GM12878 (cell line): ENCODE data around the gene CSTPP1. TPM values are rescaled to one million over a fixed set of nuclear protein-coding genes. Genes with fewer than 3 reads are reported as not detected.

Experiments
- ATAC-seq: fragments of 200-7000 bp; cut with Tn5 transposase; 3 replicates; pipeline ENCODE4 v1.9.1; 2020; ENCODE audit warnings: mild to moderate bottlenecking, moderate library complexity
- BruUV-seq: library from RNA; stranded (reverse); fragments of 400-500 nt; replicated peaks from 2 replicates; lab custom pipeline; 2021; lab: Mats Ljungman, UMichigan
- CTCF ChIA-PET: fragments of 300-600 bp; sonication (Branson Sonifier 250); formaldehyde crosslinking; extraction: SDS; loops from one replicate; lab custom pipeline; 2021; ENCODE audit warnings: inconsistent platforms; lab: Yijun Ruan, JAX
- POLR2A ChIA-PET: fragments of 350-600 bp; formaldehyde crosslinking; extraction: SDS; loops from one replicate; lab custom pipeline; 2021; ENCODE audit warnings: inconsistent platforms; lab: Charles Lee
- RAD21 ChIA-PET: fragments of 300-600 bp; sonication (Branson Sonifier 250); formaldehyde crosslinking; loops from one replicate; lab custom pipeline; 2023; ENCODE audit warnings: antibody characterized with exemption; ENCODE audit not compliant: unreplicated experiment; lab: Charles Lee
- SMC1A ChIA-PET: fragments of 300-600 bp; sonication (Branson Sonifier 250); formaldehyde crosslinking; loops from one replicate; lab custom pipeline; 2023; ENCODE audit not compliant: unreplicated experiment, uncharacterized antibody; lab: Charles Lee
- DNase-seq: peaks from one replicate; pipeline ENCODE4 v3.0.0-alpha.2; 2011; ENCODE audit warnings: low read depth, low spot score
- FAIRE-seq: peaks from 3 replicates; lab custom pipeline; 2011; peaks lifted over from hg19 to GRCh38; lab: Jason Lieb, UNC
- H2AFZ ChIP-seq: 2 replicates; pipeline ENCODE4 v1.6.0; 2011; ENCODE audit warnings: low read depth, low read length, control low read depth; ENCODE audit not compliant: control insufficient read depth
- H3K27ac ChIP-seq: 2 replicates; pipeline ENCODE4 v1.5.1; 2011; ENCODE audit warnings: control low read depth; ENCODE audit not compliant: control insufficient read depth, insufficient read depth
- H3K27me3 ChIP-seq, 2 experiments: replicated peaks in 1 of 2; 2 replicates each; pipeline versions ENCODE4 v1.6.0 to v1.6.1; 2011; ENCODE audit warnings: low read length in 1 of 2; ENCODE audit not compliant: control insufficient read depth in 2 of 2, insufficient read depth in 2 of 2
- H3K36me3 ChIP-seq, 2 experiments: 2 replicates each; pipeline ENCODE4 v1.5.1; 2011; ENCODE audit warnings: low read length in 1 of 2; ENCODE audit not compliant: control insufficient read depth in 2 of 2, insufficient read depth in 2 of 2
- H3K4me1 ChIP-seq: 2 replicates; pipeline ENCODE4 v1.6.1; 2011; ENCODE audit warnings: mild to moderate bottlenecking, low read length, moderate library complexity, mixed read lengths; ENCODE audit not compliant: control insufficient read depth, insufficient read depth
- H3K4me2 ChIP-seq: 2 replicates; pipeline ENCODE4 v1.6.0; 2011; ENCODE audit warnings: control low read depth; ENCODE audit not compliant: control insufficient read depth, insufficient read depth
- H3K4me3 ChIP-seq: fragments of 200-600 bp; sonication (generic); 2 replicates; pipeline ENCODE4 v1.5.1; 2016
- H3K79me2 ChIP-seq: 2 replicates; pipeline ENCODE4 v1.6.0; 2011; ENCODE audit warnings: low read length; ENCODE audit not compliant: control insufficient read depth, insufficient read depth
- H3K9ac ChIP-seq: 2 replicates; pipeline ENCODE4 v1.8.0; 2011; ENCODE audit warnings: low read length, control low read depth, mixed read lengths; ENCODE audit not compliant: control insufficient read depth, insufficient read depth
- H3K9me3 ChIP-seq: replicated peaks from 3 replicates; pipeline ENCODE4 v1.5.1; 2011; ENCODE audit warnings: mild to moderate bottlenecking, low read length; ENCODE audit not compliant: control insufficient read depth, insufficient read depth
- H4K20me1 ChIP-seq: 2 replicates; pipeline ENCODE4 v1.6.0; 2011; ENCODE audit not compliant: control insufficient read depth, insufficient read depth
- JUNB ChIP-seq: IDR thresholded peaks from 2 replicates; pipeline ENCODE4 v1.6.1; 2016; ENCODE audit warnings: antibody characterized with exemption, mild to moderate bottlenecking
- MYC ChIP-seq: IDR thresholded peaks from 2 replicates; pipeline ENCODE4 v1.6.1; 2011; ENCODE audit warnings: mild to moderate bottlenecking, low read length, moderate library complexity, inconsistent platforms; ENCODE audit not compliant: insufficient read depth, insufficient replicate concordance, insufficient read length, severe bottlenecking
- RB1 ChIP-seq: fragments of 450-650 bp; formaldehyde crosslinking; IDR thresholded peaks from 2 replicates; pipeline ENCODE4 v1.6.1; 2017; ENCODE audit warnings: mild to moderate bottlenecking, borderline replicate concordance
- ZBTB33 ChIP-seq: fragments of 450-650 bp; IDR thresholded peaks from 2 replicates; pipeline ENCODE4 v1.6.1; 2017; ENCODE audit warnings: mild to moderate bottlenecking
- ZNF687 ChIP-seq: fragments of 450-650 bp; IDR thresholded peaks from 2 replicates; pipeline ENCODE4 v1.6.1; 2017; ENCODE audit warnings: mild to moderate bottlenecking, moderate library complexity
- ZSCAN29 ChIP-seq: fragments of 450-650 bp; IDR thresholded peaks from 2 replicates; pipeline ENCODE4 v1.6.1; 2017; ENCODE audit warnings: mild to moderate bottlenecking, moderate library complexity
- WGBS: methylation state at CpG from one replicate; pipeline ENCODE4 v1.1.6; 2016; ENCODE audit warnings: low lambda C conversion rate; ENCODE audit not compliant: insufficient replicate concordance, insufficient coverage; ENCODE audit errors: missing lambda C conversion rate; 5-methylcytosine and 5-hydroxymethylcytosine counted together
- in situ Hi-C: fragments of 300-500 bp; cut with MboI; formaldehyde crosslinking; loops from 9 replicates; pipeline ENCODE4 v1.14.3; 2018; ENCODE audit warnings: mixed read lengths
- intact Hi-C: fragments of 100-400 bp; cut with micrococcal nuclease; formaldehyde crosslinking; loops from one replicate; pipeline ENCODE4 v1.14.2; 2022; ENCODE audit not compliant: unreplicated experiment
- polyA plus RNA-seq, 11 experiments: library from polyadenylated mRNA; depleted of rRNA in 4 of 11; unstranded in 6 of 11; stranded (reverse) in 5 of 11; fragments of >200 nt; fragmentation: Nextera tagmentation in 4 of 11; fragmentation: Illumina TruSeq in 1 of 11; extraction: Ambion mirVana in 4 of 11; extraction: Trizol in 1 of 11; gene quantifications; 1 replicate in 1 of 11; 2 replicates in 10 of 11; pipeline versions ENCODE4 v1.2.1 to v1.2.3, GENCODE V29; 2011 to 2016; ENCODE audit warnings: inconsistent platforms in 2 of 11, missing spikeins in 2 of 11, low read depth in 1 of 11
- total RNA-seq, 4 experiments: library from RNA; depleted of rRNA in 3 of 4; stranded (reverse); fragments of >200 nt in 3 of 4; fragmentation: Illumina TruSeq in 1 of 4; extraction: Trizol in 1 of 4; gene quantifications; 2 replicates each; pipeline versions ENCODE4 v1.2.1 to v1.2.3, GENCODE V29; 2013 to 2021

Gene CSTPP1
- total and polyA plus RNA-seq, 10 of the 15 experiments (the other 5 are each of a cell fraction or from before 2014, with no cell fraction given): 7.1 to 23.4 (median 17.5) TPM

GRCh38 chr11:47143322-47143721 lies 206.8 kb downstream of the CSTPP1 start (continued):
- no peak for TF ChIP-seq RB1

GRCh38 chr11:47144541-47144940 lies 208.0 kb downstream of the CSTPP1 start:
- RAD21 ChIA-PET: no interaction called here

More at GRCh38 chr11:47144541-47144940, 208.0 kb downstream of the CSTPP1 start:
- Histone ChIP-seq H3K27me3 (no peaks in the 10 kb centered on the region), H3K36me3 (no peaks in the 10 kb centered on the region), H3K27ac (no peak overlapping the region), H3K4me2 (no peak overlapping the region), H3K79me2 (no peaks in the 10 kb centered on the region), H2AFZ (no peak overlapping the region), H3K9ac (no peak overlapping the region), H4K20me1 (no peaks in the 10 kb centered on the region), H3K9me3 (no peaks in the 10 kb centered on the region), H3K4me1 (no peaks in the 10 kb centered on the region), H3K4me3 (no peak overlapping the region)
- CTCF ChIA-PET: interaction anchor here (2.4 to 4.3 kb wide), 2 partner anchors 8 to 224 kb away, joined by 6 to 18 read pairs; no protein-coding TSS in a partner anchor
- WGBS: 76% methylated on average over 3 of the region's 3 CpGs
- POLR2A ChIA-PET: no interaction called here
- SMC1A ChIA-PET: interaction anchor here (1.4 kb wide), 1 partner anchor 13 kb away, joined by 3 read pairs; no protein-coding TSS in a partner anchor
- no peak for TF ChIP-seq JUNB
- no peak for TF ChIP-seq ZSCAN29
- TF ChIP-seq MYC: no peak
- TF ChIP-seq ZNF687: no peak
- no peak for TF ChIP-seq ZBTB33
- no TSS peak for BruUV-seq
- intact Hi-C loops: no loop called here
- ATAC-seq (no peak), DNase-seq (no peak), FAIRE-seq (no peak)
- in situ Hi-C loops: no loop called here
